GM19468 (cell line): ENCODE results near the gene GBF1.
"Not testable (repeated sequence)": the region's sequence is repeated elsewhere in the genome, so short reads cannot be mapped to it uniquely, and the experiment has no call there.

Experiments used
- ATAC-seq: cut with Tn5 transposase; IDR thresholded peaks from one replicate; pipeline ENCODE4 v1.9.1; 2021; ENCODE audit warnings: mild to moderate bottlenecking, moderate library complexity, moderate number of reproducible peaks; ENCODE audit not compliant: unreplicated experiment; ENCODE audit errors: extremely low read depth

Gene GBF1

GRCh38 chr10:102245082-102245931, at the start of gene GBF1:
GBF1 (plus strand) TSS chr10:102245532; CDS start chr10:102258939, 13,407 bp downstream.
- ATAC-seq: peak; percentile 85

- ATAC-seq: no peak
Measured at GRCh38 chr10:102196893-102197292, 48.4 kb upstream of the GBF1 start.

GRCh38 chr10:102198027-102198426, 47.3 kb upstream of the GBF1 start:
- ATAC-seq: no peak

GRCh38 chr10:102200751-102201640, 44.3 kb upstream of the GBF1 start:
- no peak for ATAC-seq

- no peak for ATAC-seq
Measured at GRCh38 chr10:102202386-102202785, 42.9 kb upstream of the GBF1 start.

GRCh38 chr10:102208311-102209035, 36.9 kb upstream of the GBF1 start:
- ATAC-seq: no peak

GRCh38 chr10:102211615-102212299, 33.6 kb upstream of the GBF1 start:
- ATAC-seq: no peak

- ATAC-seq: not testable (repeated sequence)
Measured at GRCh38 chr10:102213599-102213998, 31.7 kb upstream of the GBF1 start.

GRCh38 chr10:102219370-102219769, 26.0 kb upstream of the GBF1 start:
- no peak for ATAC-seq

GRCh38 chr10:102220612-102221011, 24.7 kb upstream of the GBF1 start:
- no peak for ATAC-seq

GRCh38 chr10:102222797-102223196, 22.5 kb upstream of the GBF1 start:
- no peak for ATAC-seq

GRCh38 chr10:102225646-102226541, 19.4 kb upstream of the GBF1 start, which contains the start of gene ELOVL3:
ELOVL3 (plus strand) TSS chr10:102226299; CDS start chr10:102226549, 250 bp downstream.
- peak; percentile 80 for ATAC-seq

GRCh38 chr10:102226542-102226870, 18.8 kb upstream of the GBF1 start:
- no peak for ATAC-seq

GRCh38 chr10:102227050-102227449, 18.3 kb upstream of the GBF1 start:
- ATAC-seq: no peak

- ATAC-seq: no peak
Measured at GRCh38 chr10:102229810-102230263, 15.5 kb upstream of the GBF1 start.

- ATAC-seq: no peak
Measured at GRCh38 chr10:102230264-102230860, 15.0 kb upstream of the GBF1 start.

- no peak for ATAC-seq
Measured at GRCh38 chr10:102230861-102231356, 14.4 kb upstream of the GBF1 start.
